OCI-LY3 (cell line): ENCODE measurements around the gene LUZP1.

ENCODE experiments used
- H2AFZ ChIP-seq: fragments of 200-600, 300-600 bp; shearing (Covaris generic); 2 replicates; pipeline ENCODE4 v1.6.0; 2014; ENCODE audit warnings: antibody characterized with exemption, low read depth, low read length
- H3K27ac ChIP-seq: fragments of 200-600, 300-600 bp; sonication (generic); 2 replicates; pipeline ENCODE4 v1.5.1; 2014; ENCODE audit warnings: mild to moderate bottlenecking, low read length, moderate library complexity, mixed read lengths
- H3K27me3 ChIP-seq: fragments of 200-600, 300-600 bp; sonication (generic); 2 replicates; pipeline ENCODE4 v1.6.1; 2014; ENCODE audit warnings: low read depth, low read length, mixed read lengths
- H3K36me3 ChIP-seq: fragments of 200-600, 300-600 bp; sonication (generic); replicated peaks from 2 replicates; pipeline ENCODE3; 2014; ENCODE audit warnings: low read depth, low read length, mixed read lengths
- H3K4me1 ChIP-seq: fragments of 300-600, 200-600 bp; sonication (generic); 2 replicates; pipeline ENCODE4 v1.6.1; 2014; ENCODE audit warnings: low read length, mixed read lengths
- H3K4me2 ChIP-seq: fragments of 200-600, 300-600 bp; sonication (generic); 2 replicates; pipeline ENCODE4 v1.6.1; 2014; ENCODE audit warnings: low read length, mixed read lengths
- H3K4me3 ChIP-seq: fragments of 300-600, 200-600 bp; sonication (generic); 2 replicates; pipeline ENCODE4 v1.5.1; 2014; ENCODE audit warnings: antibody characterized with exemption, mild to moderate bottlenecking, low read length, moderate library complexity
- H3K79me2 ChIP-seq: fragments of 300-600, 200-600 bp; shearing (Covaris generic); 2 replicates; pipeline ENCODE4 v1.6.1; 2014; ENCODE audit warnings: mild to moderate bottlenecking, low read length, mixed read lengths
- H3K9ac ChIP-seq: fragments of 300-600, 200-600 bp; shearing (Covaris generic); 2 replicates; pipeline ENCODE4 v1.6.0; 2014; ENCODE audit warnings: mild to moderate bottlenecking, low read length, moderate library complexity
- H3K9me3 ChIP-seq: fragments of 200-600, 300-600 bp; shearing (Covaris generic); 2 replicates; pipeline ENCODE4 v1.6.1; 2014; ENCODE audit warnings: low read length, mixed read lengths; ENCODE audit not compliant: insufficient read depth
- H4K20me1 ChIP-seq: fragments of 200-600, 300-600 bp; sonication (generic); 2 replicates; pipeline ENCODE4 v1.6.1; 2016; ENCODE audit warnings: low read length, mixed read lengths; ENCODE audit not compliant: insufficient read depth
- EZH2phosphoT487 ChIP-seq: fragments of 200-600 bp; shearing (Covaris generic); IDR thresholded peaks from 2 replicates; pipeline ENCODE4 v1.6.1; 2018; ENCODE audit warnings: antibody characterized with exemption, mixed run types, low read depth
- TF ChIP-seq, protein P1 (sequence below): fragments of 200-600, 300-600 bp; sonication (generic); IDR thresholded peaks from 2 replicates; pipeline ENCODE4 v1.5.1; 2014; ENCODE audit warnings: antibody characterized with exemption, low read length, low read depth

Gene LUZP1

GRCh38 chr1:23124259-23125026, 44.2 kb downstream of the LUZP1 start:
- Histone ChIP-seq H2AFZ (no peak overlapping the region), H3K9me3 (no peaks in the 10 kb centered on the region), H3K36me3 (no peaks in the 10 kb centered on the region), H3K9ac (no peak overlapping the region), H3K4me2 (0 out of 2 replicates have a peak overlapping the region, but pooled peaks have one; percentile 3), H3K27me3 (no peaks in the 10 kb centered on the region), H4K20me1 (no peaks in the 10 kb centered on the region), H3K27ac (no peak overlapping the region), H3K4me3 (no peak overlapping the region), H3K4me1 (peaks cover 10% of the 10 kb centered on the region), H3K79me2 (peaks cover 4% of the 10 kb centered on the region; the same call in 1 of the 2 replicates)
- TF ChIP-seq, protein P1, sequence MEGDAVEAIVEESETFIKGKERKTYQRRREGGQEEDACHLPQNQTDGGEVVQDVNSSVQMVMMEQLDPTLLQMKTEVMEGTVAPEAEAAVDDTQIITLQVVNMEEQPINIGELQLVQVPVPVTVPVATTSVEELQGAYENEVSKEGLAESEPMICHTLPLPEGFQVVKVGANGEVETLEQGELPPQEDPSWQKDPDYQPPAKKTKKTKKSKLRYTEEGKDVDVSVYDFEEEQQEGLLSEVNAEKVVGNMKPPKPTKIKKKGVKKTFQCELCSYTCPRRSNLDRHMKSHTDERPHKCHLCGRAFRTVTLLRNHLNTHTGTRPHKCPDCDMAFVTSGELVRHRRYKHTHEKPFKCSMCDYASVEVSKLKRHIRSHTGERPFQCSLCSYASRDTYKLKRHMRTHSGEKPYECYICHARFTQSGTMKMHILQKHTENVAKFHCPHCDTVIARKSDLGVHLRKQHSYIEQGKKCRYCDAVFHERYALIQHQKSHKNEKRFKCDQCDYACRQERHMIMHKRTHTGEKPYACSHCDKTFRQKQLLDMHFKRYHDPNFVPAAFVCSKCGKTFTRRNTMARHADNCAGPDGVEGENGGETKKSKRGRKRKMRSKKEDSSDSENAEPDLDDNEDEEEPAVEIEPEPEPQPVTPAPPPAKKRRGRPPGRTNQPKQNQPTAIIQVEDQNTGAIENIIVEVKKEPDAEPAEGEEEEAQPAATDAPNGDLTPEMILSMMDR = no peak
- no peak for TF ChIP-seq EZH2phosphoT487

DNA sequence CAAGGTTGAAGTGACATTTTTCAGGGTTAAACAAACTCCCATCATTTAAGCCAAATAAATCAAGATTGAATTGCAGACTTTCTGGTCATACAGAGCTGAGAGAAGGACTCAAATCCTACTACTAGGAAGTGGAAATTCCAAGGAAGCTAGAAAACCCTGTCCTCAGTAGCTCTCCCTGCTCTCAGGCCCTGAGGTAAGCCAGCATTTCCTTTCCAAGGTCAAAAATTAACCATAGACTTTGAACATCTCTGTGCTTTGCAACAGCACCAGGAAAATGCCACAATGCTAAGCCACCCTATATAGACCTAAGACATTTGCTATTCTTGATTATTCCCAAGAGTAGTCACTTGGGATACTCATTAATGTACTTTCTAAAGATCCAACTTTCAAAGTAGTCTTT, 45.1 kb downstream of the LUZP1 start:
- H3K36me3 ChIP-seq = no peaks in the 10 kb centered on the region
- H3K27ac ChIP-seq = no peak overlapping the region
- no peak overlapping the region for H3K4me2 ChIP-seq
- no peak overlapping the region for H3K9ac ChIP-seq
- TF ChIP-seq EZH2phosphoT487 = no peak
- TF ChIP-seq, protein P1 = no peak
- no peaks in the 10 kb centered on the region for H3K27me3 ChIP-seq
- no peaks in the 10 kb centered on the region for H4K20me1 ChIP-seq
- H2AFZ ChIP-seq = no peak overlapping the region
- H3K4me3 ChIP-seq = no peak overlapping the region
- peaks cover 13% of the 10 kb centered on the region for H3K4me1 ChIP-seq
- no peaks in the 10 kb centered on the region for H3K9me3 ChIP-seq
- H3K79me2 ChIP-seq = peaks cover 4% of the 10 kb centered on the region; the same call in 1 of the 2 replicates

DNA sequence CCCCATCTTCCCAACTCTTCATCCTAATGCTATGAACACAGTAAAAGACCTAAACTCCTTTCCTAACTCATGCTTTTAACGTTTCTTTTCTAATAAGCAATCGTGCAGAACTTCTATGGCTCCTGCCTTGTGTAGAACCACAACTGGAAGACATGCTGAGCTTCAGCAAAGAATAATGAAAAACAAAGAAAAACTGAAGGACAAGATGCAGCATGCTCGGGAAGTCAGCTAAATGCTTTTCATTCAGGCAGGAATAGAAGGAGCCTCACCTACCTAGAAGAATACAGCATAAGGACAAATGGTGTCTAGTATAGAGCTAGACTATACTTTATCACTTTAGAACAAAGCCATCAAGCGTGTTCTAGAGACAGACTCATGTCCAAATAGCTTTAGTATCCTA, 45.9 kb downstream of the LUZP1 start:
- Histone ChIP-seq H3K9ac (no peak overlapping the region), H3K79me2 (peaks cover 4% of the 10 kb centered on the region; the same call in 1 of the 2 replicates), H3K27ac (no peak overlapping the region)

GRCh38 chr1:23122023-23122748, 46.5 kb downstream of the LUZP1 start:
- Histone ChIP-seq H3K4me1 (peaks cover 13% of the 10 kb centered on the region), H3K9ac (no peak overlapping the region), H3K9me3 (no peaks in the 10 kb centered on the region), H3K79me2 (peaks cover 4% of the 10 kb centered on the region; the same call in 1 of the 2 replicates), H3K36me3 (no peaks in the 10 kb centered on the region), H4K20me1 (no peaks in the 10 kb centered on the region), H3K27ac (no peak overlapping the region), H3K4me2 (no peak overlapping the region), H3K27me3 (no peaks in the 10 kb centered on the region), H3K4me3 (no peak overlapping the region), H2AFZ (no peak overlapping the region)
- no peak for TF ChIP-seq EZH2phosphoT487
- TF ChIP-seq, protein P1 = no peak

More for the DNA sequence above, 45.9 kb downstream of the LUZP1 start:
- H3K36me3 ChIP-seq = no peaks in the 10 kb centered on the region
- H3K27me3 ChIP-seq = no peaks in the 10 kb centered on the region
- H3K4me3 ChIP-seq = no peak overlapping the region
- H2AFZ ChIP-seq = no peak overlapping the region
- H3K9me3 ChIP-seq = no peaks in the 10 kb centered on the region
- H3K4me1 ChIP-seq = peaks cover 13% of the 10 kb centered on the region
- no peaks in the 10 kb centered on the region for H4K20me1 ChIP-seq
- TF ChIP-seq EZH2phosphoT487 = no peak
- TF ChIP-seq, protein P1 = no peak
- H3K4me2 ChIP-seq = no peak overlapping the region
